SK-N-DZ (cell line): ENCODE data around the gene DCAF16. TPM values are rescaled to one million over a fixed set of nuclear protein-coding genes. Genes with fewer than 3 reads are reported as not detected.
"Not testable (repeated sequence)": the region's sequence is repeated elsewhere in the genome, so short reads cannot be mapped to it uniquely, and the experiment has no call there.

Experiments
- DNase-seq: peaks from one replicate; pipeline ENCODE4 v3.0.0-alpha.2; 2015; ENCODE audit warnings: low spot score
- polyA plus RNA-seq, 2 experiments: library from polyadenylated mRNA; depleted of rRNA; stranded (reverse); fragments of >200 nt; gene quantifications; 2 replicates each; pipeline ENCODE4 v1.2.3, GENCODE V29; 2014

The DCAF16 gene
- 75.8 and 81.5 TPM in 2 replicates for polyA plus RNA-seq (2014; cell fraction: cytosol; rRNA removed)
- 42.2 and 65.6 TPM in 2 replicates for polyA plus RNA-seq (2014; cell fraction: nucleus; rRNA removed)

DNA sequence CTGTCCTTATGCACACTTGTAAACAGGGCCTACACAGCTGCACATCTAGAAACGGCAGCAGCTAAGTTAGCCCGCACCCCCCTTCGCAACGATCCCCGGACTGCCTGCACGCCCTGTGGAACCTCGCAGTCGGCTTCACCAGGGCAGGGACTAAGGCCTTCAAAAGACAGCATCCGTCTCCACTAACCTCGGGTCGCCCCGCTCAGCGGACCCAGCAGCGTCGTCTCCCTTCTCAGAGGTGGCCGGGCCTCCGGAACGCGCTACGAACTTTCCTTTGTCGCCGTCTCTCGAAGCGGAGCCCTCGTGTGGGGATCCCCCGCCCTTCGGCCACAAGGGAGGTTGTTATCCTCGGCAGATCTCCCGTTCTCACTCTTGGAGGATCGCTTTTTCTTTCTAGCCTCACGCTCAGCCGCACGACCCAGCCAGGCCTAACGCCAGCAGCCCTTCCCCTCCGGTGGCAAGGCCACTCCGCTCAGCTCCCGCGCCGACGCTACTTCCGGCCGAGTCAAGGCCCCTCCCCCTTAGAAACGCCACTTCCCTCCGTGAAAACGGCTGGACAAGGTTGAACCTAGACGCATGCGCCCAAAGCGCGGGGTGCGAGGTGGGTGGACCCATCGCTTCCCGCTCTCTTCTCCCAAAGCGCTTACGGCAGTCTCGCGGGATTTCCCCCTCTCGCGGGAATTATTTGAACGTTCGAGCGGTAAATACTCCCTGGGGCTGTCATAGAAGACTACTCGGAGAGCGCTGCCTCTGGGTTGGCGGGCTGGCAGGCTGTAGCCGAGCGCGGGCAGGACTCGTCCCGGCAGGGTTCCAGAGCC, at the start of gene DCAF16, which contains the start of gene NCAPG:
TSS of gene DCAF16 (minus strand) at position 498 of the 818 bp plus-strand sequence. CDS start 6,616 bp downstream, outside the sequence.
TSS of gene NCAPG (plus strand) at position 720 of the 818 bp plus-strand sequence. CDS start 99 bp downstream, outside the sequence.
- DNase-seq = peak; percentile 99

DNA sequence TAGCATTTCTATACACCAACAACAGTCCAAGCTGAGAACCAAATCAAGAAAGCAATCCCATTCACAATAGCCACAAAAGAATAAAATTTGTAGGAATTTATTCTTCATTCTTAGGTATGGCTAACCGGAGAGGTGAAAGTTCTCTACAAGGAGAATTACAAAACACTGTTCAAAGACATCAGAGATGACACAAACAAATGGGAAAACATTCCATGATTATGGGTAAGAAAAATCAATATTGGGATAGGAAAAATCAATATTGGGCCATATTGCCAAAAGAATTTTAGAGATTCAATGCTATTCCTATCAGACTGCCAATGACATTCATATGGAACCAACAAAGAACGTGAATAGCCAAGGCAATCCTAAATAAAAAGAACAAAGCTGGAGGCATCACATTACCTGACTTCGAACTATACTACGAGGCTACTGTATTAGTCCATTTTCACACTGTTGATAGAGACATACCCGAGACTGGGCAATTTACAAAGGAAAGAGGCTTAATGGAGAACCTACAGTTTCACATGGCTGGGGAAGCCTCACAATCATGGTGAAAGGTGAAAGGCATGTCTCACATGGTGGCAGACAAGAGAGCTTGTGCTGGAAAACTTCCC, 49.3 kb upstream of the DCAF16 start:
- DNase-seq = no peak

DNA sequence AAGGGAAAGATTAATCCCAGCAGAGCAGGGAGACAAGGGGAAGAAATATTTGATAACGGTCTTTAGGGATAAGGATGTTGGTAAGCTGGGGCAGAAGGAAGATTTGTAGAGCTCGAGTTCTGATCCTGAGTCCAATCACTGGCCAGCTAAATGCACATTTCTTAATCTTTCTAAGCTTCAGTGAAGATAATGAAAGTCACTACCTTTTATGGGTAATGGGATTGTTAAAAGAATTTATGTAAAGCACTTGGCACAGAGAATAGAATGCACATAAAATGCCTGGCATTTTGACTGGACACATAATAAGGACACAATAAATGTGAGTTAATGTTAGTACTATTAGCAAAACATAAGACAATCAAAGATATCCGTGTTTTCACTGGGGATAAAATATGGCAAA, 43.5 kb upstream of the DCAF16 start:
- DNase-seq = no peak

DNA sequence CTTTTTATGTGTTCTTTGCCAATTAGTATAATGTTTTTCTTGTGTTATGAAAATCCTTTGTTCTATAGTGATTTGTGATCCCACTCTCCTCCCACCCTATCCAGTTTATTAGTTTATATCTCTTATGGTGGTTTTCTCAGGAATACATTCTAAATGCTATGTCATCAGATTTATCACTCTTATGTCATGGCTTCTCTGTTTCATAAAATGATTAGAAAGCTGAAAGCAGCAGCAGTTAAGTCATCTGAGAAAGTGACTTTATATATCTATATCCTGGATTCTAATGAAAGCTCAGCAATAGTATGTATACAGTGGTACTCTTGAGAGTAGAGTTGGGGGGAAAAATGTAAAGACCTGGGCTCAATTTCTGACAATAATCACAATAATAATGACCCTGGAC, 41.4 kb upstream of the DCAF16 start:
- no peak for DNase-seq

DNA sequence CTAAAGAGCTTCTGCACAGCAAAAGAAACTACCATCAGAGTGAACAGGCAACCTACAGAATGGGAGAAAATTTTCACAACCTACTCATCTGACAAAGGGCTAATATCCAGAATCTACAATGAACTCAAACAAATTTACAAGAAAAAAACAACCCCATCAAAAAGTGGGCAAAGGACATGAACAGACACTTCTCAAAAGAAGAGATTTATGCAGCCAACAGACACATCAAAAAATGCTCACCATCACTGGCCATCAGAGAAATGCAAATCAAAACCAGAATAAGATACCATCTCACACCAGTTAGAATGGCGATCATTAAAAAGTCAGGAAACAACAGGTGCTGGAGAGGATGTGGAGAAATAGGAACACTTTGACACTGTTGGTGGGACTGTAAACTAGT, 39.7 kb upstream of the DCAF16 start:
- DNase-seq = not testable (repeated sequence)

DNA sequence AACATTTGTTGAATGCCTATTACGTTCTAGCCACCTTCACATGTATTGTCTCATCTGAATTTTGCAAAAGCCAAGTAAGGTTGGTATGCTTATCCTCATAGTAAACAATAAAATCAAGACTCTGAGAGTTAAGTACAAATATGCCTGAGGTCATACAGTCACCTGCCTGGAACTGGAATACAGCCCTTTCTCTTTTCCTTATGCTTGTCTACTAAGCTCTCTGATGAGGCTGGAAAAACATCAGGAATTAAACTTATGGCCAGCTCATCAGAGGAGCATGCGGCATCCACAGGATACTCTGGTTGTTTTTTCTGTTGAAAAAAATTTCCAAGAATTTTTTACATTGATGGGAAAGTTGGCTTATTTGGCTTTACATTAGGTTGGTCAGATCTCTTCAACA, 35.7 kb upstream of the DCAF16 start:
- no peak for DNase-seq

DNA sequence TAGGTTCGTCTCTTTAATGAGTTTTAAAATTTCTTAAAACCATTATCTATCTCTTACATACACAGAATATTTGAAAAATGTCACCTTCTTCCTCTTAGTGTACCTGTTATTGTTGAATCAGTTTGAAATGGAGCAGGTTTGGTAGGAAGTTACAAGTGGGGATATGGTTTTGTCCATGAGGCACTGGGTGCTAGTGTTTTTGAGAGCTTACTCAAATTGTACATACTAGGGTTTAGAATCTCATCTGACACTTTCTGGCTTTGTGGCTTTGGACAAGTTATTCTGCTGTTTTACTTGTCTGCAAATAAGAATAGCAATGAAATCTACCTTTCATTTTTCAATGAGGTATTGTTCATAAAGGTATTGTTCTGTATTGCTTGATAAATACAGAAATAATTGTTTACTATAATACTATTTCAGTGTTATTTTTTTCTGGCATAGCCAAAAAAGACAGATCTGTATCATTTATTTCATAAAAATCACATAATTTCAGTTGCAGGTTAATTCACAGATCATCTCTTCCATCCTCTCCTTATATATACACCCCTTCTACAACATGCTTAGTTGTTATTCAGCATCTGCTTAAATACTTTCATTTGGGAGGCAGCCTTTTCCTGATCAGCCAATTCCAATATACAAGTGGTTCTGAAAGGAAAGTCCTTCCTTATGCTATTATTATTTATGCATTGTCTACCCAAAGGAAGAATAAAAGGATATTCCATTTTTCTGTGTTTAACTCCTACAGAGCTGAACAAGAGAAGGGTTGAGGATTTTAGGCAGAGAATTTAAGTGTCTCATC, 13.5 kb upstream of the DCAF16 start:
- DNase-seq = no peak

DNA sequence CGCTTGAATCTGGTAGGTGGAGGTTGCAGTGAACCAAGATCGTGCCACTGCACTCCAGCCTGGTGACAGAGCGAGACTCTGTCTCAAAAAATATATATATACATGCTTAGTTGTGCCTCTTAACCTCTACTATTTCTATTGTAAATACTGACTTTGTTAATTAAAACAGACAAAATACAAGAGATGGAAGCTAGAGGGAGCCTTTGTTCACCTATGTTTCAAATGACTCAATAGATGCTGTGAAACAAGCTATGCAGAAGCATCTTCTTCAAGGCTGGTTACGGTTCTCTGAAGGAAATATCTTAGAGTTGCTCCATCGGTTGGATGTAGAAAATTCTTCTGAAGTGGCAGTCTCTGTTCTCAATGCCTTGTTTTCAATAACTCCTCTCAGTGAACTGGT, 6.5 kb upstream of the DCAF16 start:
- DNase-seq = peak; percentile 18

DNA sequence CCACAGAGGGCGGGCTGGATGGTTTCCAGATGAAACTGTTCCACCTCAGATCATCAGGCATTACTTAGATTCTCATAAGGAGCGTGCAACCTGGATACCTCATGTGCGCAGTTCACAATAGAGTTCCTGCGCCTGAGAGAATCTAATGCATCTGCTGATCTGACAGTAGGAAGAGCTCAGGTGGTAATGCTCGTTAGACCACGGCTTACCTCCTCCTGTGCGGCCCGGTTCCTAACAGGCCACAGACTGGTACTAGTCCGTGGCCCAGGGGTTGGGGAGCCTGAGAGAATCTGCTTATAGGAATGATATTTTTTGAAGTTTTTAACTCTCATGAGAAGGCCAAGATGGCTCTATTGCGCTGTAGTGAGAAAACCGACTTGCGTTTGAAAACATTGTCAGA, 5.6 kb upstream of the DCAF16 start:
- DNase-seq = no peak

DNA sequence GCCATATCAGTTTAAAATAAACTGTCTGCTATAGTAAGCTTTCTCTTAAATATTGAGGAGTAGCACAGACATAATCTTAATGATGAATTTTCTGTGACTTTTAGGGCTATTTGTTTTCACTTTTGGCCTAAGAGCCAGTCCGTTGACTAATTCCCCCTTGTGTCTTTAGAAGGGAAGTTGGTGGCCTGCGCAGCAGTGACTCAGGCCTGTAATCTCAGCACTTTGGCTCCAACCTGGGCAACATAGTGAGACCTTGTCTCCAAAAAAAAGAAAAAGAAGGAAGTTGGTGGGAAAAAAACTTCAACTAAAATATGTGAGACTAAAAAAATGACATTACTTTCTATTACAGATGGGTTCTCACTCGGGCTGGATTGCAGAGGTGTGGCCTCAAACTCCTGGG, 3.6 kb upstream of the DCAF16 start:
- no peak for DNase-seq

DNA sequence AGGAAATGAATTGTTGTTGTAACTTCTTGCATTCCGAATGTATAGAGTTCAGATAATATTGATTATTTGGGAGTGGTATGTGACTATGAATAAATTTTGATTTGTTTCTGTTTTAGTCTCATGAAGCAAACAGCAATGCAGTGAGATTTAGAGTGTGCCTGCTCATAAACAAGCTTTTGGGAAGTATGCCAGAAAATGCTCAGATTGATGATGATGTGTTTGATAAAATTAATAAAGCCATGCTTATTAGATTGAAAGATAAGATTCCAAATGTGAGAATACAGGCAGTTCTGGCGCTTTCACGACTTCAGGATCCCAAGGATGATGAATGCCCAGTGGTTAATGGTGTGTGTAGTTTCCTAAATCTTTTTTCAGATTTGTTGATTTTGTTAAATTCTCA, 2.2 kb upstream of the DCAF16 start:
- DNase-seq = no peak

DNA sequence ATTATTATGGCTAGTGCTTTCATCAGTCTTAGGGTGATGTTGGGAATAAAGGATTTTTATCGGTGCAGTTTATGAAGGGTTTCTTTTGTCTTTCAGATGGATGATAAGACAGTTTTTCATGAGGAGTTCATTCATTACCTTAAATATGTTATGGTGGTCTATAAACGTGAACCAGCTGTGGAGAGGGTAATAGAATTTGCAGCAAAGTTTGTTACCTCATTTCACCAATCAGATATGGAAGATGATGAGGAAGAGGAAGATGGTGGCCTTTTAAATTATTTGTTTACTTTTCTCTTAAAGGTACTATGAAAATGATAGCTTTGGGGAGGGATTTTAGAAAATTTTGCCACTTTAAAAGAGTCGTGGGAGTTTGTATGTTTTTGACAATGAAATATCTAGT, 1.6 kb upstream of the DCAF16 start:
- DNase-seq = no peak

DNA sequence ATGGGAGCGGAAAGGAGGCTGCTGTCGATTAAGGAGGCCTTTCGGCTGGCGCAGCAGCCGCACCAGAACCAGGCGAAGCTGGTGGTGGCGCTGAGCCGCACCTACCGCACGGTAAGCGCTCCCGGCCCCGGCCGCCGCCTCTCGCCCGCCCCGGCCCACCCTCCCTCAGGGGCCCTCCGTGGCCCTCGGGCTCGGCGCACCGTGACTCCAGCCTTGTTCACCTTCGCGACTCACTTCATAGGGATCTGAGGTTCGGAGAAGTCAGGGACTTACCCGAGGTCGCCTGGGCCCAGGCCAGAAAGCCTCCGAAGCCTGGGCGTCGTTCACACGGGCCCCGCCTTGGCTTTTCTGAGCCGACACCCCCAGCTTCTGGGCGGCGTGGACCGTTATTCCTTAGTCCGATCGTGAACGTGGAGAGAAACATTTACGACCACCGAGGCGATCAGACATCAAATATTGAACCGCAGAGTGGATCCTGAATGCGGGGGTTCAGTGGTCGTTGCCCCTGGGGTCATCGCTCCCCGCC, 584 bp upstream of the DCAF16 start:
- DNase-seq = no peak

DNA sequence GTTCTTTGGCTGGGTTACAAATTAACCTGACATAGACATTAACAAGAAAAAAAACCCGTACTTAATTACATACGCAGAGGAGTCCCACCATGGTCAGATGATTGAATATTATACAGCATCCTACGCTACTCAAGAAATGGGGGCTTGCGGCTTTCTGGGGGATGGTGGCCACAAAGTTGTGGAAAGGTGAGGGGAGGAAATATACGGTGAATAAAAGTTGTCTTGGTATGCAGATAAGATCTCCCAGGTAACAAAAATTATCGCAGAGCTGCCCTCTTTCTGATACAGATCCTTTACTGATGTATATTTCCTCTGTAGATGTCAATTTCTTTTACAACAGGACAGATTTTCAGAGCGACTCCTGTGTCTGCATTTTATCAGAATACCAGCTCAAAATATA, 890 bp downstream of the DCAF16 start:
- no peak for DNase-seq

DNA sequence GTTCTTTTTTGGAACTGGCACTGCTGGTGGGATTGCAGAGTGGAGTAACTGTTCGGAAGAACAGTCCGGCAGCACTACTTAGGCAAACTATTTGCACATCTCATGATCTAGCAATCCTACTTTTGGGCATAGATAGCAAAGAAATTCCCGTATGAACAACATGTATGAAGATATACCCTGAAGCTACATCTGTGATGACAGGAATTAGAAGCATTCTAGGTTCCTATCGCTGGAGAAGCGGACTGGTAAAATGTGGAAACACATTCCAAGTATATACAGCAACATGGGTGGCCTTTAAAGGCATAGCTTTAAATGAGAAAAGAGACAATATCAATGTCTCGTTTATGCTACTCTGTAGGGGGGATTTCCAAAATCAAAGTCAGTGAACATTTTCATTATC, 3.1 kb downstream of the DCAF16 start:
- no peak for DNase-seq

DNA sequence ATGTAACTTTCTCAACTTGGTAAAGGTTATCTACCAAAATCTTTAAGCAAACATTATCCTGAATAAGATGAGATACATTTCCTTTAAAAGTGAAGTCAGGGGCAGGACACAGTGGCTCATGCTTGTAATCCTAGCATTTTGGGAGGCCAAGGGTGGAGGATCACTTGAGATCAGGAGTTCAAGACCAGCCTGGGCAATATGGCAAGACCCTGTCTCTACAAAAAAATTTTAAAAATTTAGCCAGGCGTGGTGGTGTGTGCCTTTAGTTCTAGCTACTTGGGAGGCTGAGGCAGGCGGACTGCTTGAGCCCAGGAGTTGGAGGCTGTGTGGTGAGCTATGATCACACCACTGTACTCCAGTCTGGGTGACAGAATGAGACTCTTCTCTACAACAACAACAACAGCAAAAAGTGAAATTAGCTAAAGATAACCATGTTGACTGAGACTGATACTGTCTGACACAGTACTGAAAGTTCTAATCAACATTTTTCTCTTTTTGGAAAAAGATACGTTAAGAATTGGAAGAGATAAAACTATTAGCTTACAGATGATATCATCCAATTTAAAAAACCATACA, 4.9 kb downstream of the DCAF16 start:
- no peak for DNase-seq

DNA sequence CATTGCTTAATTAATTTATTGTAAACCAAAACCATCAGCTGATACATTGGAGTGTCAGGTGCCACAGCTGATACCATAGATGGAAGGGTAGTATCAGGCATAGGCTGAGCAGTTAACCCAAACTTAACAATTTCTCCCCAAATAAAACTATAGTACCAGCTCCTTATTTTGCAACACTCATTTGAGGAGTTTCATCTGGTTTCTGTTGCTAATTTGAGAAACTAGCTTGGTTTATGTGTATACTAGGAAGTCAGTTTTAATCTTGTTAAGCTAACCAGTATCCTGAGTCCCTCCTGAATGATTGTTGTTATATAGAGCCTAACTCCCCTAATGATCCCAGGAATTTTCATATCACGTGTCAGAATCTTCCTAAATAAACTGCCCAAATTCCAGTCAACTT, 12.7 kb downstream of the DCAF16 start:
- DNase-seq = no peak

DNA sequence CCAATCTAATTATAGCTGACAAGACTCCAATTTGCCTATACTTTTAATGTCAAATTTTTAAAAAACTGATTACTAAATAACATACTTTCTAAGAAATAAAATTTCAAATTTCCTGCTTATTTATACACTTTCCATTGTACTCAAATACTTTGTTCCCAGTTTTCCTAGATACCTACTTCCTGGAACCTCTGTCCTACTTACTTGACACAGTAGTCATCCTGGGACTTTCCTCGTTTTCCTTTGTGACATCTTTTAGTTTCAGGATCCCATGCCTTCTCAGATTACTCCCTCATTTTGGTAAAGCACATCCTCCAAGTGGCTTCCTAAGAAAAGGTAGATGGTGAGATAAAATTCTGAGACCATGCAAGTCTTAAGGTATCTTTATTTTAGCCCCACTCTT, 15.8 kb downstream of the DCAF16 start:
- DNase-seq = no peak

DNA sequence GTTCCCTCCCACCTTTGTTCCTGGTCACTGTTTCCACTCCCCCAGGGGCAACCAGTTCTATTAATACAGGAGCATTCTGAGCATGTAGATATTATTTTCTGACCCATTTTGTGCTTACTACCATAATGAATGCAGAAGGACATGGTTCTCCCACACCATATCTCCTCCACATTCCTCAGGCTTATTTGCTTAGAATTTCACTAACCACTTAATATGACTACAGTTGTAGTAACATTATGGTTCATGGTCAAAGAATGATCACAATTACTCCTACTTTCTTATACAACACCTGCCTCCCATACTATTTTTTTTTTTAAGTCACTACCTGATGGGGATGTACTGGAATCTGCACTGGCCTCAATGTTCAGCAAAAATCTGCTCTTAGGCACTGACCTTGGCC, 21.6 kb downstream of the DCAF16 start:
- no peak for DNase-seq

DNA sequence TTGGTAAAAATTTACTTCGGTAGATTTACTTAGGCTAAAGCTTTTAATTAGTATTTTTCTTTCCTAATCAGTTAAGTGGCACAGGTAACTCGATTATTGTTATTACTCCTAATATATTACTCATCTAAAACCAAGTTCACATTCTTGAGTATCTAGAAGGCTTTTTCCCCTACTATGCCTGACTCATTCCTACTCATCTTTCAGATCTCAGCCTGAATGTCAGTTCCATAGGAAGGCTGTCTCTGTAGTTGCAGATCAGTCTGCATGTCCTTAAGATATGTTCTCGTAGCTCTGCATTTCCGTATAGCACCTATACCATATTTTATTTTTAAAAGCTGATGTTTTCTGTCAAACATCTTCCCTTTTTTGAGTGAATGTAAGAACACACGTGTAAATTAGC, 23.2 kb downstream of the DCAF16 start:
- no peak for DNase-seq

DNA sequence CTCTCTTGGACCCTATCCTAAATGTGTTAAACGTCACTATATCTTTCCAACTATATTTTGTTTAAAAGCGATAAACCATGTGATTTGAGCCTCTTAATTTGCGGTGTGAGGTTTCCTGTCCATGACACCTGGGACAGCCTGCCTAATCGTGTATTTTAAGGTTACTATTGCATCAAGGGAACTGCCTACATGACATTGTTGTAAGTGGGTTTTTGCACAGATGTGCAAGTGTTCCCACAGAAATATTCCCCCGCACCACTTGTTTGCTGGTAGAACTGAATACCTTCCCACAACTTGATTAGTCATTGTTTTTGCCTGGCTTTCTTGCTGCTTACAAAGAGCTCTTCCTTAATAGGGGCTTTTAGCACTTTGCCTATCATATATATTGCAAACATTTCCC, 24.0 kb downstream of the DCAF16 start:
- DNase-seq = no peak

DNA sequence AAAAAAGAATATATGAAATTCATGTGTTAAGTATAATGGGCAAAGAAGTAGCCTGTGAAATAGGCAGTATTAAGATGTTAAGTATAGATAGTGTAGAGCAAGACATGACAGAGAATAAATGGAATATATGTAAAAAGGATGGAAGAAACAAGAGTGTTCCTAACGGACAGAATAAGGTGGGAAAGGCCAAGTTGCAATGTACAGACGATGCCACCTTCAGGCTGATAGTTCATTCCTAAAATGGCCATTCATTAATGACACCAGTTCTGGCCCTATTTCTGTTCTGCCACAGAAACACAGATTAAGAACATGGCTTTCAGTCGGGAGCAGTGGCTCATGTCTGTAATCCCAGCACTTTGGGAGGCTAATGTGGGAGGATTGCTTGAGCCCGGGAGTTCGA, 24.7 kb downstream of the DCAF16 start:
- DNase-seq = no peak
